HEK293T (cell line): ENCODE results near the gene CD2AP.

Experiments
- CTCF ChIA-PET: fragments of 350-600 bp; formaldehyde crosslinking; extraction: SDS; loops from one replicate; lab custom pipeline; 2021; ENCODE audit warnings: antibody characterized with exemption, inconsistent platforms; lab: Yijun Ruan, JAX
- POLR2A ChIA-PET: fragments of 350-600 bp; formaldehyde crosslinking; extraction: SDS; loops from one replicate; lab custom pipeline; 2020; ENCODE audit warnings: antibody characterized with exemption, inconsistent platforms; lab: Yijun Ruan, JAX
- DNase-seq: peaks from one replicate; pipeline ENCODE4 v3.0.0; 2012; ENCODE audit warnings: mixed read lengths; ENCODE audit errors: extremely low spot score
- ARNT ChIP-seq: fragments of 450-650 bp; IDR thresholded peaks from 2 replicates; pipeline ENCODE4 v1.6.1; 2017; ENCODE audit warnings: mild to moderate bottlenecking
- BHLHE40 ChIP-seq: fragments of 450-650 bp; IDR thresholded peaks from 2 replicates; pipeline ENCODE4 v1.6.1; 2016; ENCODE audit warnings: mild to moderate bottlenecking, moderate library complexity, borderline replicate concordance
- CTBP1 ChIP-seq: fragments of 450-650 bp; IDR thresholded peaks from 2 replicates; pipeline ENCODE4 v1.6.1; 2016; ENCODE audit warnings: borderline replicate concordance
- ELF4 ChIP-seq: fragments of 450-650 bp; IDR thresholded peaks from 2 replicates; pipeline ENCODE4 v1.6.1; 2017; ENCODE audit warnings: antibody characterized with exemption
- FOXA1 ChIP-seq: fragments of 450-650 bp; IDR thresholded peaks from 2 replicates; pipeline ENCODE4 v1.6.1; 2016; ENCODE audit warnings: mild to moderate bottlenecking
- FOXK2 ChIP-seq: fragments of 450-650 bp; IDR thresholded peaks from 2 replicates; pipeline ENCODE4 v1.6.1; 2016; ENCODE audit warnings: mild to moderate bottlenecking
- FOXM1 ChIP-seq: fragments of 450-650 bp; IDR thresholded peaks from 2 replicates; pipeline ENCODE4 v1.6.1; 2017; ENCODE audit warnings: mild to moderate bottlenecking, borderline replicate concordance
- HDGF ChIP-seq: fragments of 450-650 bp; IDR thresholded peaks from 2 replicates; pipeline ENCODE4 v1.6.1; 2017; ENCODE audit warnings: antibody characterized with exemption, borderline replicate concordance
- L3MBTL2 ChIP-seq: fragments of 450-650 bp; conservative IDR thresholded peaks from 2 replicates; pipeline ENCODE4 v1.6.1; 2016; ENCODE audit warnings: mild to moderate bottlenecking
- LEF1 ChIP-seq: fragments of 450-650 bp; IDR thresholded peaks from 2 replicates; pipeline ENCODE4 v1.6.1; 2017; ENCODE audit warnings: mild to moderate bottlenecking, borderline replicate concordance
- NFRKB ChIP-seq: fragments of 450-650 bp; IDR thresholded peaks from 2 replicates; pipeline ENCODE4 v1.6.1; 2016; ENCODE audit warnings: mild to moderate bottlenecking, moderate library complexity
- SP1 ChIP-seq: fragments of 450-650 bp; IDR thresholded peaks from 2 replicates; pipeline ENCODE4 v1.6.1; 2017
- SUZ12 ChIP-seq: fragments of 450-650 bp; IDR thresholded peaks from 2 replicates; pipeline ENCODE4 v1.6.1; 2016; ENCODE audit warnings: mild to moderate bottlenecking
- TARDBP ChIP-seq: fragments of 450-650 bp; IDR thresholded peaks from 2 replicates; pipeline ENCODE4 v1.6.1; 2016
- ZNF384 ChIP-seq: fragments of 450-650 bp; IDR thresholded peaks from 2 replicates; pipeline ENCODE4 v1.6.1; 2016
- TF ChIP-seq, protein P1 (sequence below): fragments of 450-650 bp; IDR thresholded peaks from 2 replicates; pipeline ENCODE4 v1.6.1; 2016

The CD2AP gene

DNA sequence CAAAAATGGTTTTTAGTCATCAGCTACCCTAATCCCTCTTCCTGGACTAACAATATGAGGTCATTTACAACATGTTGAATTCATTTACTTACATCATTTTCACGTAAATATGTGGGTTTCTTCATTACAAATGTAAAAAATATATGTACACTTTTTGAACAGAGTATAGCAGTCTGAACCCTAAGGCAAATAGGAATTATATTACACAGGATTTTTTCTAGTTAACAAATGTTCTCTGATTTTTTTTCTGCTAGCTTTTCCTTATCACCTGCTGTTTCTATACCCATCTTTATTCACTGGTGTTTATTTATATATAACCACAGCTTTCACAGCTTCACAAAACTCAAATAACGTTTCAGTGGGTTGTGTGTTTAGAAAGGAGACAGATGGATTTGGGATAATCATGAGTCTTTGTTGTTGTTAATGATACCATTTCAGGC, 21.0 kb upstream of the CD2AP start:
- ChIA-PET CTCF (interaction anchor here (0.6 kb wide), 1 partner anchor 18 kb away, joined by 3 read pairs; no protein-coding TSS in a partner anchor), POLR2A (interaction anchor here (3.1 kb wide), 1 partner anchor 21 kb away, joined by 12 read pairs; the partner anchor contains the start of gene CD2AP)
- TF ChIP-seq FOXA1, result no peak
- TF ChIP-seq SP1, result no peak
- no peak for DNase-seq

DNA sequence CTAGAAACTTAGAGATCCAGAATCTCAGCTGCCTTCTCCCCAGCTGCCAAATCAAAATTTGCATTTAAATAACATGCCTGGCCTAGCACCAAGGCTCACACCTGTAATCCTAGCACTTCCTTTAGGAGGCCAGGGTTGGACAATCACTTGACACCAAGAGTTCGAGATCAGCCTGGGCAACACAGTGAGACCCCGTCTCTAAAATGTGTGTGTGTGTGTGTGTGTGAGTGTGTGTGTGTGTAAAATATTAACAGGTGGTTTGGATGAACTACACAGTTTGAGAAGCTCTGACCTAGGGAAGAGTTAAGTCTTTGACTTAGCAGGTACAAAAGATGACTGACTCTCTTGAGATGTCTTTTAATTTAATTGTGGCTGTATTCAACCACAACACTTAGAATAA, 20.2 kb upstream of the CD2AP start:
- TF ChIP-seq SP1, result no peak
- TF ChIP-seq ZNF384, result no peak
- ChIA-PET CTCF (no interaction called here), POLR2A (interaction anchor here (3.1 kb wide), 1 partner anchor 20 kb away, joined by 12 read pairs; the partner anchor contains the start of gene CD2AP)
- DNase-seq, result no peak

DNA sequence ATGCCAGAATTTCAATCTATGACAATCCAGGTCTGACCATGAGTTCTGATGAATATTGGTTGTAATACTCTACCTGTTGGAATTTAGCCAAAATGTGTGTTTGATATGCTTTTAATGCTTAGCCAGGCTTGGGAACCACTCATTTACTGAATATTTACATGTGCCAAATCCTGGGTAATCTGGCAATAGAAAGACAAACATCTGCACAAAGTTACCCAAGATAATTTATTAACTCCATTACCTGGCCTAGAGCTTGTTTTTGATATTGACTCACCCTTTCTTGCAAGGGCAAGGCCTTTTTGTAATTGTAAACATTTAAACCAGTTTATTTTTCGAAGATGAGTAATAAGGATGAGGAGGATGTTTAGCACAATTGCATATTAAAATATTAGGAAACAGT, 13.5 kb upstream of the CD2AP start:
- no peak for DNase-seq
- ChIA-PET CTCF (no interaction called here), POLR2A (interaction anchor here (2.6 kb wide), 1 partner anchor 13 kb away, joined by 12 read pairs; the partner anchor contains the start of gene CD2AP)
- TF ChIP-seq FOXK2 (no peak), L3MBTL2 (no peak), HDGF (no peak), ELF4 (no peak), SUZ12 (no peak)

DNA sequence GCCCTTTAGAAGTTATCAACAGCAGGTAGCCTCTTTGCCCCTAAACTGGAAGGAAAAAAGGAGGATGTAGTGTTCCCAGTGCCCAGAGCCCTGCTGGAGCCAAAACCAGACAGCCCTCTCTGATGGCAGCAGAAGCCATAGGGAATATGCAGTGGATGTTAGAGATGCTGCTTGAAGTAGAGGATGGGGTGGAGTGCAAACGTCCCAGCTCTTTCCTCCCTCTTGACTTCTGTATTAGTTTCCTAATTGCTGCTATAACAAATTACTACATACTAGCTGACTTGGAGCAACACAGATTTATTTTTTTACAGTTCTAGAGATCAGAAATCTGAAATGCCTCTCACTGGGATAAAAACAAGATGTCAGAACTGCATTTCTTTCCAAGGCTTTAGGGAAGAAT, 12.5 kb upstream of the CD2AP start:
- no peak for TF ChIP-seq TARDBP
- CTCF ChIA-PET, result no interaction called here
- POLR2A ChIA-PET, result interaction anchor here (2.6 kb wide), 1 partner anchor 12 kb away, joined by 12 read pairs; the partner anchor contains the start of gene CD2AP
- no peak for DNase-seq

DNA sequence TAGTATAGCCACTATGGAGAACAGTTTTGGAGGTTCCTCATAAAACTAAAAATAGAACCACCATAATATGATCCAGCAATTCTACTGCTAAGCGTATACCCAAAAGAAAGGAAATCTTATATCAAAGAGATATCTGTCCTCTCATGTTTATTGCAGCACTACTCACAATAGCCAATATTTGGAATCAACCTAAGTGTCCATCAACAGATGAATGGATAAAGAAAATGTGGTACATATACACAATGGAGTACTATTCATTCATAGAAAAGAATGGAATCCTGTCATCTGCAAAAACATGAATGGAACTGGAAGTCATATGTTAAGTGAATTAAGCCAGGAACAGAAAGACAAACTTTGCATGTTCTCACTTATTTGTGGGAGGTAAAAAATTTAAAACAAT, 5.7 kb upstream of the CD2AP start:
- TF ChIP-seq ZNF384 (no peak), L3MBTL2 (no peak), FOXA1 (no peak), CTBP1 (no peak), BHLHE40 (no peak), TARDBP (no peak), ARNT (no peak)
- ChIA-PET CTCF (no interaction called here), POLR2A (no interaction called here)

DNA sequence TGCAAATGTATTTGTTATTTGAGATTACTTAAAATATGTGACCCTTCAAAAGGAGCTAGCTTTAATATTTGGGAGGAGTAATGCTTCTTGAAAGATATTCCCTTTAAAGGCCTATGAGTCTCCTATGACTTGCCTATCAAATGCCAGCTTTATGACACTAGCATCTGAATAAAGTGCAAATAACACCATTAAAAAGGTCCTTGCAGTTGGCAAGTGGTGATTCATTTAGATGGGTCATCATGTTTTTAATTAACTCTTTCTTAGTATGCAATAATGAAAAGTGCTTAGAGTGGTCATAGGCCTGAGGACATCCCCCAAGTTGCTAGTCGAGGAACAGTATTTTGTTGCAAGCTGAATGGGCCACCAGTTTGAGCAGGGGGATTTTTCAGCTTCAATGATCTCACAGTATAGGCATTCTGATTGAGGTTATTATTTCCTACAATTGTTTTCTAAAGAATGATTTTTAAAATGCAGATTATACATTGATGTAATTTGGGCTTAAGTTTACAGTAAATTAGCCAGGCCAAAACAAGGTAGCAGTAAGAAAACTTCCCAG, 3.7 kb upstream of the CD2AP start:
- DNase-seq, result no peak
- TF ChIP-seq ARNT (no peak), TARDBP (no peak), FOXM1 (no peak), CTBP1 (no peak), HDGF (no peak), SUZ12 (no peak), L3MBTL2 (no peak), ZNF384 (no peak), SP1 (no peak), ELF4 (no peak), NFRKB (no peak), FOXK2 (no peak), BHLHE40 (no peak), FOXA1 (no peak), LEF1 (no peak)
- TF ChIP-seq, protein P1, sequence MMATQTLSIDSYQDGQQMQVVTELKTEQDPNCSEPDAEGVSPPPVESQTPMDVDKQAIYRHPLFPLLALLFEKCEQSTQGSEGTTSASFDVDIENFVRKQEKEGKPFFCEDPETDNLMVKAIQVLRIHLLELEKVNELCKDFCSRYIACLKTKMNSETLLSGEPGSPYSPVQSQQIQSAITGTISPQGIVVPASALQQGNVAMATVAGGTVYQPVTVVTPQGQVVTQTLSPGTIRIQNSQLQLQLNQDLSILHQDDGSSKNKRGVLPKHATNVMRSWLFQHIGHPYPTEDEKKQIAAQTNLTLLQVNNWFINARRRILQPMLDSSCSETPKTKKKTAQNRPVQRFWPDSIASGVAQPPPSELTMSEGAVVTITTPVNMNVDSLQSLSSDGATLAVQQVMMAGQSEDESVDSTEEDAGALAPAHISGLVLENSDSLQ, result no peak
- CTCF ChIA-PET, result no interaction called here
- POLR2A ChIA-PET, result no interaction called here

More for the DNA sequence above, 5.7 kb upstream of the CD2AP start:
- DNase-seq, result no peak

DNA sequence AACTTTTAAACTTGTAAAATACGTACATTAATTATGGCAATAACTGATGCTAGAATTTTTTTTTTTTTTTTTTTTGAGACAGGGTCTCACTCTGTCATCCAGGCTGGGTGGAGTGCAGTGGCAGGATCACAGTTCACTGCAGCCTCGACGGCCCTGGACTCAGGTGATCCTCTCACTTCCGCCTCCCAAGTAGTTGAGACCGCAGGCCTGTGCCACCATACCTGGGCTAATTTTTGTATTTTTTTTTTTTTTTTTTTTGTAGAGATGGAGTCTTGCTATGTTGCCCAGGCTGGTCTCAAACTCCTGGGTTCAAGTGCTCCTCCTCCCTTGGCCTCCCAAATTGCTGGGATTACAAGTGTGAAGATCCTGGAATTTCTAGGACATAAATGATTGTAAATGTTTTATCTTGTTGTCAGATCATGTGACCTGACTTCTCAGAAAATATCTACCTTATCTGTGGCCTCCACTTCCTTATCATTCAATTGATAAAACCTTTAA, 2.2 kb upstream of the CD2AP start:
- no peak for DNase-seq
- POLR2A ChIA-PET, result no interaction called here
- no peak for TF ChIP-seq ARNT
- TF ChIP-seq, protein P1, result no peak
- TF ChIP-seq ELF4, result no peak
- TF ChIP-seq NFRKB, result no peak
- no peak for TF ChIP-seq FOXK2
- no peak for TF ChIP-seq L3MBTL2
- TF ChIP-seq CTBP1, result no peak
- TF ChIP-seq FOXA1, result no peak
- TF ChIP-seq HDGF, result no peak
- TF ChIP-seq SUZ12, result no peak
- TF ChIP-seq TARDBP, result no peak
- no peak for TF ChIP-seq FOXM1
- no peak for TF ChIP-seq ZNF384
- no peak for TF ChIP-seq LEF1
- TF ChIP-seq SP1, result no peak
- TF ChIP-seq BHLHE40, result no peak
- CTCF ChIA-PET, result interaction anchor here (0.7 kb wide), 1 partner anchor 19 kb away, joined by 3 read pairs; no protein-coding TSS in a partner anchor
